Heart right ventricle (tissue), 16 donors: ENCODE results near the gene AJUBA. TPM values are rescaled to one million over a fixed set of nuclear protein-coding genes. Genes with fewer than 3 reads are reported as not detected.
A peak's percentile ranks its signal among the peaks of the same experiment; 100 is the strongest.
"Not testable (repeated sequence)": the region's sequence is repeated elsewhere in the genome, so short reads cannot be mapped to it uniquely, and the experiment has no call there.

Experiments used
- ATAC-seq, 8 donors: fragments of 200-7000 bp; cut with Tn5 transposase; one replicate each; pipeline ENCODE4 v1.9.1; 2020; ENCODE audit warnings: mild to moderate bottlenecking in 8 of 8, moderate library complexity in 8 of 8, moderate number of reproducible peaks in 1 of 8
- DNase-seq, 2 donors: peaks; one replicate each; pipeline ENCODE4 v3.0.0-alpha.2; 2020
- H3K27ac ChIP-seq, 10 donors: fragments of 200-600 bp; sonication (generic) in 2 of 10; one replicate each; pipeline versions ENCODE4 v1.5.0 to v1.8.0; 2020 to 2022; ENCODE audit warnings: mild to moderate bottlenecking in 3 of 10
- H3K27me3 ChIP-seq, 7 donors: fragments of 200-600 bp; one replicate each; pipeline ENCODE4 v1.8.0; 2021 to 2022; ENCODE audit warnings: mild to moderate bottlenecking in 2 of 7
- H3K36me3 ChIP-seq, 9 donors: fragments of 200-600 bp; sonication (generic) in 1 of 9; one replicate each; pipeline versions ENCODE4 v1.5.0 to v1.8.0; 2020 to 2022; ENCODE audit warnings: mild to moderate bottlenecking in 2 of 9
- H3K4me1 ChIP-seq, 9 donors: fragments of 200-600 bp; sonication (generic) in 1 of 9; one replicate each; pipeline versions ENCODE4 v1.5.0 to v1.8.0; 2020 to 2022; ENCODE audit warnings: mild to moderate bottlenecking in 4 of 9
- H3K4me3 ChIP-seq, 10 donors: fragments of 200-600 bp; sonication (generic) in 2 of 10; one replicate each; pipeline versions ENCODE4 v1.5.0 to v1.8.0; 2020 to 2022; ENCODE audit warnings: mild to moderate bottlenecking in 7 of 10, moderate library complexity in 2 of 10
- H3K9me3 ChIP-seq, 11 donors: fragments of 200-600 bp in 10 of 11; sonication (generic) in 2 of 11; one replicate each; pipeline versions ENCODE4 v1.5.0 to v1.8.0; 2013 to 2022; ENCODE audit warnings: mild to moderate bottlenecking in 2 of 11, control low read depth in 1 of 11, moderate library complexity in 1 of 11
- CTCF ChIP-seq, 9 donors: fragments of 200-600 bp; sonication (generic) in 2 of 9; IDR thresholded peaks; one replicate each; pipeline versions ENCODE4 v1.5.0 to v1.8.0; 2021 to 2022; ENCODE audit warnings: antibody characterized with exemption in 9 of 9, mild to moderate bottlenecking in 5 of 9, moderate library complexity in 1 of 9
- WGBS, 2 donors: extraction: QIAGEN DNeasy Blood & Tissue Kit; methylation state at CpG; one replicate each; pipeline ENCODE4 v1.1.7; 2013; ENCODE audit warnings: inconsistent platforms in 1 of 2; 5-methylcytosine and 5-hydroxymethylcytosine counted together
- intact Hi-C, 10 donors: fragments of 100-400 bp; cut with DNase I; formaldehyde crosslinking; loops; one replicate each; pipeline versions ENCODE4 v1.11.1 to v1.14.2; 2022
- polyA plus RNA-seq, 2 donors: library from polyadenylated mRNA; stranded (reverse); fragments of 200-250 nt; gene quantifications; one replicate each; pipeline ENCODE4 v1.2.3, GENCODE V29; 2013
- total RNA-seq, 10 donors: library from RNA; stranded (reverse); fragmentation: NEBNext Ultra II Directional in 3 of 10; extraction: Animal tissue kit (Norgen Biotek cat#: 25700) in 3 of 10; gene quantifications; one replicate each; pipeline versions ENCODE4 v1.2.1 to v1.2.4, GENCODE V29; 2021 to 2023
- donor health status: Arrhythmogenic right ventricular cardiomyopathy.
- donor health status: ischemic (EF 13 %, LVEDD 7.1; RV severe dilation, severe dysfunction).
- donor health status: healthy with polysubstance abuse.
- donor health status: DM: no; HTN: yes; CAD: no.
- donor health status: DM: no; HTN: no; CAD: no.
- donor health status: ischemic (EF 25% LVEDD 6.9; RV normal size, moderate dysfunction).
- donor health status: ischemic (EF 25% LVEDD 5.7; RV mildly dilated, moderate dysfunction).
- donor health status: healthy.
- donor health status: DM: yes; HTN: yes; CAD: no.
- donor health status: Ischemic cardiomyopathy.
- donor health status: ischemic (EF 35%, LVEDD 5.7; RV mildly dilated, moderate dysfunction).
- donor health status: nonischemic (EF 11% LVEDD 7.7; RV severe dilation, severe dysfunction).
- donor health status: DM: yes; HTN: yes; CAD: no.
- donor health status: PGD.
- donor health status: ischemic (EF 29% LVEDD 5.4; RV normal size, mild dysfunction).
- donor health status: nonischemic (EF 23%, LVEDD 6.1; RV moderate dilation, normal function).

AJUBA gene
- total and polyA plus RNA-seq, 12 donors: 5.3 to 25.9 (median 10.2) TPM

- Histone ChIP-seq H3K27ac (peak overlapping the region in 5 of 10 donors; percentile 21 to 61 (median 39)), H3K4me3 (no peak overlapping the region), H3K27me3 (no peaks in the 10 kb centered on the region), H3K9me3 (no peaks in the 10 kb centered on the region), H3K4me1 (peaks cover 0 to 31% (median 24%) of the 10 kb centered on the region in 9 donors), H3K36me3 (peaks cover 0 to 52% (median 0%) of the 10 kb centered on the region in 9 donors)
- 82 to 85% methylated on average over 6 of the region's 6 CpGs for WGBS, 2 donors
- DNase-seq: peak in 1 of 2 donors; percentile 48
- intact Hi-C loops: no loop called here
- ATAC-seq: peak in 7 of 8 donors; percentile 35 to 63 (median 48)
- TF ChIP-seq CTCF (IDR thresholded peaks at IDR 0.05): peak; percentile 54 to 77 (median 74)
Observed at GRCh38 chr14:22973217-22974032, 8.9 kb downstream of the AJUBA start.

DNA sequence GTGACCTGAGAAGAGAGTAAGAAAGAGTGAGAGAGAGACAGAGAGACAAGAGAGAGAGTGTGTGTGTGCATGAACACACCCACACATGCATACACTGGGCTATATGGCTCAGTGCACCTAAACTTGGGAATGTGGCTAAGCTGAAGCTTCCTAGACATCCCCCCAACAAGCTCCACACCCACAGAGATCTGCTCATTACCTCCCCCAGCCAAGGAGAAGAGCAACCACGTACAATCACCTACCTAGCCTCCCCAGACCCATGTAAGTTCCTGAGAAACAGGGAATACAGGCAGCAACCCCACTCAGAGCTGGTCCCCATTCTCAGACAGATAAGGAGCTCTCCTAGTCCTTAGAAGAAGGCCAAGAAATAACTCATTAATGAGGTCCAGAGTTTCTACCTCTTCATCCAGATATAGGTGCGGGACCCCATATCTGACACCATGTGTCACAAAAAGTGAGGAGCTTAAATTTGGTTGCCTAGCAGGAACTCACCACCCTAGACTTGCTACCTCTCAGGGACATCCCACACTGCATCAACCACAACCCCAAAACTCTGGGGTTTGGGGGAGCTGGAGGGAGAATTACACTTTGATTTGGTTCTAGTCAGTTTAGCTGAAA lies 9.9 kb downstream of the AJUBA start:
- WGBS, 2 donors: 89 to 96% methylated on average over 2 of the region's 2 CpGs
- no peaks in the 10 kb centered on the region for H3K27me3 ChIP-seq
- DNase-seq: no peak
- intact Hi-C loops: no loop called here
- no peaks in the 10 kb centered on the region for H3K9me3 ChIP-seq
- H3K27ac ChIP-seq: no peak overlapping the region
- H3K4me1 ChIP-seq: peaks cover 0 to 21% (median 14%) of the 10 kb centered on the region in 9 donors
- TF ChIP-seq CTCF (IDR thresholded peaks at IDR 0.05): no peak
- peaks cover 0 to 52% (median 0%) of the 10 kb centered on the region in 9 donors for H3K36me3 ChIP-seq
- ATAC-seq: no peak
- no peak overlapping the region for H3K4me3 ChIP-seq

DNA sequence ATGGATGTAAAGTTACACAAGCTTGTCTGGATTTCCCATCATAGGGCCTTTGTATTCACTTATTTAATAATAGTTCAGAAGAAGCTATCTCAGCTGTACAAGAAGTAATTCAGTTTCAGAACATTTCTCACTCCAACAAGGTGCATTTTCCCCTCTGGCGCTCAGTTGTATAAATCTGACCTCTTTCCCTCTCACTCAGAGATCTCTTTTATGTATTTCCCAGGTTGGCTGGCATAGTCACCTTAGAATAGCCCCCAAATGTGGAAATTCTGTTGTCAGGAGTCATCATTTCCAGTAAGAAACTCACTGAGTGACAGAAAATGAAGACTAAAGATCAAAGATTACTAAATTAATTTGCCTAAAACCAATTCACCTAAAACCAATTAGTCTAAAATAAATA lies 11.2 kb downstream of the AJUBA start:
- no peak for TF ChIP-seq CTCF (IDR thresholded peaks at IDR 0.05)
- Histone ChIP-seq H3K27me3 (no peaks in the 10 kb centered on the region), H3K27ac (no peak overlapping the region), H3K4me3 (no peak overlapping the region), H3K9me3 (no peaks in the 10 kb centered on the region), H3K36me3 (peaks cover 0 to 48% (median 0%) of the 10 kb centered on the region in 9 donors), H3K4me1 (peaks cover 0 to 10% (median 5%) of the 10 kb centered on the region in 9 donors)
- no peak for DNase-seq
- WGBS, 2 donors: 95 to 100% methylated on average over 1 of the region's 1 CpG
- intact Hi-C loops: no loop called here
- no peak for ATAC-seq

DNA sequence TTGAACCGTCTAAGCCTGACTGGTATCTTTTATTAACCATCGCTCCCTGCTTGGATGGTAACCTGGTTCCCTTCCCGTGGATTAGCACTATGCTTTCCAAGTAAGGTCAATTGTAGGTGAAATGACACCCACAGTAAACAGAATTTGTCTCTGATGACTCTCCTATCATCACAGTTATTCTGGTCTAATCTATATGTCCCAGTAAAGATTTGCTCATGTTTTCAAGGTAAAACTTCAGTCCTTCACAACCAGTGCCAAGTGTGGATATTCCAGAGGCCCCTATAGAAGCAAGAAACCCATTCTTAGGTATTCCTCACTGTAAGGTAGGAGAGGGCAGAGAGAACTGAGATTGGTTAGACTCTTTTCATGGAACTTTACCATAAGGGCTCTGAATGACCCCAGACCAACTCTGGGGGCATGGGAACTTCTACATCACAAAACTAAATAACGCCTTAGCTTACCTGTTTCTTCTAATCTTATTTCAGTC lies 15.5 kb downstream of the AJUBA start:
- no peak overlapping the region for H3K4me3 ChIP-seq
- no peak for TF ChIP-seq CTCF (IDR thresholded peaks at IDR 0.05)
- no peaks in the 10 kb centered on the region for H3K4me1 ChIP-seq
- no peak overlapping the region for H3K27ac ChIP-seq
- H3K27me3 ChIP-seq: no peaks in the 10 kb centered on the region
- 48 to 52% methylated on average over 4 of the region's 4 CpGs for WGBS, 2 donors
- H3K9me3 ChIP-seq: no peaks in the 10 kb centered on the region
- ATAC-seq (no peak), DNase-seq (no peak)
- peaks cover 0 to 11% (median 0%) of the 10 kb centered on the region in 9 donors for H3K36me3 ChIP-seq
- intact Hi-C loops: no loop called here

GRCh38 chr14:22965916-22966782 lies 16.2 kb downstream of the AJUBA start:
- ATAC-seq, intact Hi-C loops, H3K27me3 ChIP-seq: not testable (repeated sequence)

More at GRCh38 chr14:22965916-22966782, 16.2 kb downstream of the AJUBA start:
- H3K27ac ChIP-seq, H3K9me3 ChIP-seq, H3K4me1 ChIP-seq, H3K4me3 ChIP-seq, H3K36me3 ChIP-seq, DNase-seq: not testable (repeated sequence)
- 67 to 73% methylated on average over 15 of the region's 15 CpGs for WGBS, 2 donors
